GM12801 (cell line): ENCODE results near the gene EXOC6.

Experiments
- TF ChIP-seq, protein P1 (sequence below): IDR thresholded peaks from one replicate; pipeline ENCODE4 v1.5.1; 2011; ENCODE audit warnings: control low read depth; ENCODE audit not compliant: insufficient read length; ENCODE audit errors: extremely low read depth

EXOC6 gene

DNA sequence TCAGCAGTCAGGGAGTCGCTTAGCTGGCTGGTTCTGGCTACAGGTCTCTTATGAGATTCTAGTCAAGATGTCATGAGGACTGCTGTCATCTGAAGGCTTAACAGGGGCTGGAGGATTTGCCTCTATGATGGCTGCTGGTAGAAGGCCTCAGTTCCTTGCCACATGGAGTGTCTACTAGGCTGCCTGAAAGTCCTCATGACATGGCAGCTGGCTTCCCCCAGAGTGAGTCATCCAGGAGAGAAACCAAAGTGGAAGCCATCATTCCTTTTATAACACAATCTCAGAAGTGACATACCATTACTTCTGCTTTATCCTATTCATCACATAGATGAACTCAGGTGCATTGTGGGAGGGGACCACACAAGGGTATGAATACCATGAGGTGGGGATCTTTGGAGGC lies 75.1 kb downstream of the EXOC6 start:
- TF ChIP-seq, protein P1, sequence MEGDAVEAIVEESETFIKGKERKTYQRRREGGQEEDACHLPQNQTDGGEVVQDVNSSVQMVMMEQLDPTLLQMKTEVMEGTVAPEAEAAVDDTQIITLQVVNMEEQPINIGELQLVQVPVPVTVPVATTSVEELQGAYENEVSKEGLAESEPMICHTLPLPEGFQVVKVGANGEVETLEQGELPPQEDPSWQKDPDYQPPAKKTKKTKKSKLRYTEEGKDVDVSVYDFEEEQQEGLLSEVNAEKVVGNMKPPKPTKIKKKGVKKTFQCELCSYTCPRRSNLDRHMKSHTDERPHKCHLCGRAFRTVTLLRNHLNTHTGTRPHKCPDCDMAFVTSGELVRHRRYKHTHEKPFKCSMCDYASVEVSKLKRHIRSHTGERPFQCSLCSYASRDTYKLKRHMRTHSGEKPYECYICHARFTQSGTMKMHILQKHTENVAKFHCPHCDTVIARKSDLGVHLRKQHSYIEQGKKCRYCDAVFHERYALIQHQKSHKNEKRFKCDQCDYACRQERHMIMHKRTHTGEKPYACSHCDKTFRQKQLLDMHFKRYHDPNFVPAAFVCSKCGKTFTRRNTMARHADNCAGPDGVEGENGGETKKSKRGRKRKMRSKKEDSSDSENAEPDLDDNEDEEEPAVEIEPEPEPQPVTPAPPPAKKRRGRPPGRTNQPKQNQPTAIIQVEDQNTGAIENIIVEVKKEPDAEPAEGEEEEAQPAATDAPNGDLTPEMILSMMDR = no peak

DNA sequence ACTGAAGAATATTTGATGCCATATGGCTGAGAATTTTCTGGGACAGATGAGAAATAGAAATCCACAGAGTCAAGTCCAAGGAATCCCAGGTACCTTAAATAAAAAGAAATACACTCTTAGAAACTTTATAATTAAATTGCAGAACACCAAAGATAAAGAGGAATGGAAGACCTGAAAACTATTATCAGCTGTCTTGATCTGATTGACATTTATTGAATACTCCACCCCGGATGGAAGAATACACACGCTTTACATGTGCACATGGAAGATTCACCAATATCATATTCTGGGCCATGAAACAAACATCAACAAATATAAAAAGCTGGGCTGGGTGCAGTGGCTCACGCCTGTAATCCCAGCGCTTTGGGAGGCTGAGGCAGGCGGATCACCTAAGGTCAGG lies 81.6 kb downstream of the EXOC6 start:
- TF ChIP-seq, protein P1 = no peak

GRCh38 chr10:92931597-92931996 lies 83.3 kb downstream of the EXOC6 start:
- TF ChIP-seq, protein P1 = no peak

GRCh38 chr10:92937876-92938275 lies 89.6 kb downstream of the EXOC6 start:
- TF ChIP-seq, protein P1 = no peak

DNA sequence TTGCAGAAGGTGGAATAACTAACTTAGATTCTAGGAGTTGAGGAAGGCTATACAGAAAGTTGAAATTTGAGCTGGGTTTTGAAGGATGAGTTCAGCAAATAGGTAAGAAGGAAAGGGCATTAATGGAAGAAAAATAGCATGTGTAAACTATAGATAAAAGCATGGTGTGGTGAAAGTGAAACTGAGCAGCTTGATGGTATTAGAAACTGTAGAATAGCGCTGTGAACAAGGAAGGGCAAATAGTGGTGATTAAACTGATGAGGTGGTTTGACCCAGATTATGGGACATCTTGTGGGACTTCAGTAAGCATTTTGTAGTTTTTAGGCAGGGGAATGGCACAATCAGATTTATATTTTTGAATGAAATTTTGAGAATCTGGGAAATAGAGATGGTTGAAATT lies 90.5 kb downstream of the EXOC6 start:
- TF ChIP-seq, protein P1 = no peak

DNA sequence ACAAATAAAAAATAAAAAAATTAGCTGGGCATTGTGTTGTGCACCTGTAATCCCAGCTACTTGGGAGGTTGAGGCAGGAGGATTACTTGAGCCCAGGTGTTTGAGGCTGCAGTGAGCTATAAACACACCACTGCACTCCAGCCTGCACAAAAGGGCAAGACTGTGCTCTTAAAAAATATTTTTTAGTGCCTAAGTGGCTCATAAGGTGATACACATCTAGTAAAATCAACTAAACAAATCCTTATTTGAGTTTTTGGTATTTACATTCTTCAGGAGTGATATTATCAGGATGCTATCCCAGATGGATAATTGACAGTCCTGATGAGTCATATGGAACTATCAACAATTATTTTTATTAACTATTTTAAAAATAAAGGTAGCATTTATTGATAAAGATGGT lies 93.9 kb downstream of the EXOC6 start:
- TF ChIP-seq, protein P1 = no peak

DNA sequence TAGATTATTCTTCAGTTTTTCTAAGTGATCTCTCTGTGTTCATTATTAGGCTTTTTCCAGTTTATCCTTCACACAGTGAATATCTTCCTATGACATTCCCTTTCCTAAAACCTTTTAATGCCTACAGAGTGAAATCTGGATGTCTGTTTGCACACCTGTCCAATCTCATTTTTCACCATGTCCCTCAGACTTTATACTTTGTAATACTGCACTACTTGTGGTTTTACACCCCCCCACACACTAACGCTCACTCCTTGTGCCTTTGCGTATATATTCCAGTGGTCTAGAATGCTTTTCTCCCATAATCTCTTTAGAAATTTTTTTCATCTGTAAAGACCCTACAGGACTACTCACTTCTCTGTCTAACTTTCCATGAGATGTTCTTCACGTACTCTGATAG lies 98.2 kb downstream of the EXOC6 start:
- TF ChIP-seq, protein P1 = no peak
